ENCODE measurements around the gene UBE3A.

- no peak for TF ChIP-seq CTCF (IDR thresholded peaks at IDR 0.05)
- no peak for TF ChIP-seq POLR2AphosphoS5 (IDR thresholded peaks at IDR 0.05)
Measured at GRCh38 chr15:25331404-25331803, 107.4 kb downstream of the UBE3A start.
